Measurements from ENCODE around the gene NELFB.

The NELFB gene

GRCh38 chr9:137254624-137255447 lies at the start of gene NELFB:
NELFB (plus strand) TSS chr9:137255327.
- peak; percentile 76 for DNase-seq (ENCODE audit: low read depth)

GRCh38 chr9:137206602-137207001 lies 48.5 kb upstream of the NELFB start:
- no peak for DNase-seq (ENCODE audit: low read depth)

- no peak for DNase-seq (ENCODE audit: low read depth)
These were observed 43.6 kb upstream of the NELFB start for GRCh38 chr9:137211532-137211931.

- DNase-seq (ENCODE audit: low read depth) = no peak
These were observed 42.6 kb upstream of the NELFB start for GRCh38 chr9:137212520-137212919.

GRCh38 chr9:137213160-137214060 lies 41.7 kb upstream of the NELFB start:
- no peak for DNase-seq (ENCODE audit: low read depth)

- DNase-seq (ENCODE audit: low read depth) = no peak
These were observed 40.5 kb upstream of the NELFB start for GRCh38 chr9:137214620-137215019.

GRCh38 chr9:137215196-137215986 lies 39.7 kb upstream of the NELFB start:
- DNase-seq (ENCODE audit: low read depth) = no peak

GRCh38 chr9:137216188-137216965 lies 38.8 kb upstream of the NELFB start:
- no peak for DNase-seq (ENCODE audit: low read depth)

- DNase-seq (ENCODE audit: low read depth) = peak; percentile 53
These were observed 37.6 kb upstream of the NELFB start for GRCh38 chr9:137217276-137218211.

- no peak for DNase-seq (ENCODE audit: low read depth)
These were observed 36.8 kb upstream of the NELFB start for GRCh38 chr9:137218212-137218753.

GRCh38 chr9:137218754-137219271 lies 36.3 kb upstream of the NELFB start:
- DNase-seq (ENCODE audit: low read depth) = peak; percentile 78

- DNase-seq (ENCODE audit: low read depth) = no peak
These were observed 35.3 kb upstream of the NELFB start for GRCh38 chr9:137219757-137220316.

- no peak for DNase-seq (ENCODE audit: low read depth)
These were observed 34.6 kb upstream of the NELFB start for GRCh38 chr9:137220317-137221094.

GRCh38 chr9:137221095-137221505 lies 34.0 kb upstream of the NELFB start:
- DNase-seq (ENCODE audit: low read depth) = no peak

- DNase-seq (ENCODE audit: low read depth) = no peak
These were observed 33.5 kb upstream of the NELFB start for GRCh38 chr9:137221506-137222111.

- no peak for DNase-seq (ENCODE audit: low read depth)
These were observed 32.7 kb upstream of the NELFB start, which contains the start of gene RNF208 for GRCh38 chr9:137222190-137223077. RNF208 (minus strand) TSS chr9:137222240; CDS start chr9:137221212, 1,028 bp downstream.

All from amniotic epithelial cell (primary cell).